Left ventricle myocardium inferior (tissue), 1 donor: Measurements from ENCODE around the gene CNDP1. TPM values are rescaled to one million over a fixed set of nuclear protein-coding genes. Genes with fewer than 3 reads are reported as not detected.

Source experiments
- DNase-seq: peaks from one replicate; pipeline ENCODE4 v3.0.0-alpha.2; 2020
- H3K27ac ChIP-seq: fragments of 200-600 bp; replicated peaks from 2 replicates; pipeline ENCODE4 v1.8.0; 2021
- H3K27me3 ChIP-seq: fragments of 200-600 bp; 2 replicates; pipeline ENCODE4 v1.8.0; 2021; ENCODE audit warnings: low read depth
- H3K36me3 ChIP-seq: fragments of 200-600 bp; 2 replicates; pipeline ENCODE4 v1.8.0; 2021
- H3K4me1 ChIP-seq: fragments of 200-600 bp; 2 replicates; pipeline ENCODE4 v1.8.0; 2021
- H3K4me3 ChIP-seq: fragments of 200-600 bp; 2 replicates; pipeline ENCODE4 v1.8.0; 2021; ENCODE audit warnings: mild to moderate bottlenecking, moderate library complexity
- H3K9me3 ChIP-seq: fragments of 200-600 bp; replicated peaks from 2 replicates; pipeline ENCODE4 v1.8.0; 2021
- CTCF ChIP-seq: fragments of 200-600 bp; IDR thresholded peaks from 2 replicates; pipeline ENCODE4 v1.8.0; 2021; ENCODE audit warnings: antibody characterized with exemption, mild to moderate bottlenecking, borderline replicate concordance
- intact Hi-C: fragments of 100-400 bp; cut with micrococcal nuclease; formaldehyde crosslinking; loops from one replicate; pipeline ENCODE4 v1.11.0; 2022
- total RNA-seq: library from RNA; stranded (reverse); fragmentation: NEBNext Ultra II Directional; extraction: Animal tissue kit (Norgen Biotek cat#: 25700); gene quantifications from one replicate; pipeline ENCODE4 v1.2.1, GENCODE V29; 2021
- donor health status: DM: no; HTN: yes; CAD: no; lungs with severe emphysema.

CNDP1 gene
- total RNA-seq, 1 donor from 2014 or later = not detected

- no peaks in the 10 kb centered on the region for H3K27me3 ChIP-seq
- TF ChIP-seq CTCF = no peak
- H3K4me1 ChIP-seq = peaks cover 26% of the 10 kb centered on the region
- H3K4me3 ChIP-seq = no peak overlapping the region
- DNase-seq = no peak
- no peaks in the 10 kb centered on the region for H3K9me3 ChIP-seq
- intact Hi-C loops = no loop called here
- H3K36me3 ChIP-seq = peaks cover 98% of the 10 kb centered on the region
- H3K27ac ChIP-seq = no peak overlapping the region
Measured at GRCh38 chr18:74507927-74508326, 26.4 kb upstream of the CNDP1 start.

- H3K9me3 ChIP-seq = no peaks in the 10 kb centered on the region
- intact Hi-C loops = no loop called here
- peaks cover 98% of the 10 kb centered on the region for H3K36me3 ChIP-seq
- no peak overlapping the region for H3K27ac ChIP-seq
- no peak for DNase-seq
- no peaks in the 10 kb centered on the region for H3K27me3 ChIP-seq
- no peak overlapping the region for H3K4me3 ChIP-seq
- H3K4me1 ChIP-seq = peaks cover 26% of the 10 kb centered on the region
- TF ChIP-seq CTCF = no peak
Measured at GRCh38 chr18:74508366-74508765, 25.9 kb upstream of the CNDP1 start.

- no peak for TF ChIP-seq CTCF
- peaks cover 26% of the 10 kb centered on the region for H3K4me1 ChIP-seq
- H3K9me3 ChIP-seq = no peaks in the 10 kb centered on the region
- H3K4me3 ChIP-seq = no peak overlapping the region
- no peak overlapping the region for H3K27ac ChIP-seq
- H3K36me3 ChIP-seq = peaks cover 98% of the 10 kb centered on the region
- intact Hi-C loops = no loop called here
- DNase-seq = no peak
- no peaks in the 10 kb centered on the region for H3K27me3 ChIP-seq
Measured at GRCh38 chr18:74508821-74509225, 25.5 kb upstream of the CNDP1 start.

GRCh38 chr18:74509856-74510769 is 24.2 kb upstream of the CNDP1 start:
- TF ChIP-seq CTCF = no peak
- Histone ChIP-seq H3K27me3 (no peaks in the 10 kb centered on the region), H3K27ac (no peak overlapping the region), H3K4me3 (no peak overlapping the region), H3K4me1 (peaks cover 26% of the 10 kb centered on the region), H3K36me3 (peaks cover 95% of the 10 kb centered on the region), H3K9me3 (no peaks in the 10 kb centered on the region)
- intact Hi-C loops = no loop called here
- no peak for DNase-seq

- intact Hi-C loops = no loop called here
- Histone ChIP-seq H3K27me3 (no peaks in the 10 kb centered on the region), H3K9me3 (no peaks in the 10 kb centered on the region), H3K36me3 (peaks cover 96% of the 10 kb centered on the region), H3K27ac (no peak overlapping the region), H3K4me1 (peaks cover 26% of the 10 kb centered on the region), H3K4me3 (no peak overlapping the region)
- no peak for TF ChIP-seq CTCF
- no peak for DNase-seq
Measured at GRCh38 chr18:74510770-74511095, 23.6 kb upstream of the CNDP1 start.
